Keratinocyte (primary cell): Measurements from ENCODE around the gene PLXND1. TPM values are rescaled to one million over a fixed set of nuclear protein-coding genes. Genes with fewer than 3 reads are reported as not detected.
"Not testable (repeated sequence)": the region's sequence is repeated elsewhere in the genome, so short reads cannot be mapped to it uniquely, and the experiment has no call there.

Experiments
- DNase-seq: peaks from one replicate; pipeline ENCODE4 v3.0.0-alpha.2; 2011; ENCODE audit warnings: low read depth, missing footprints, low spot score
- FAIRE-seq: peaks from 2 replicates; lab custom pipeline; 2011; peaks lifted over from hg19 to GRCh38; lab: Jason Lieb, UNC
- H2AFZ ChIP-seq: 2 replicates; pipeline ENCODE4 v1.6.0; 2012; ENCODE audit warnings: low read length, control low read depth, inconsistent platforms; ENCODE audit not compliant: control insufficient read depth
- H3K27ac ChIP-seq: 2 replicates; pipeline ENCODE4 v1.5.1; 2011; ENCODE audit warnings: low read length; ENCODE audit not compliant: control insufficient read depth, insufficient read depth
- H3K27me3 ChIP-seq: 3 replicates; pipeline ENCODE4 v1.6.0; 2011; ENCODE audit warnings: low read length; ENCODE audit not compliant: control insufficient read depth, insufficient read depth; ENCODE audit errors: extremely low read depth
- H3K36me3 ChIP-seq, 2 experiments: 2 replicates in 1 of 2; 3 replicates in 1 of 2; pipeline ENCODE4 v1.5.1; 2011; ENCODE audit warnings: low read length in 2 of 2, mild to moderate bottlenecking in 1 of 2; ENCODE audit not compliant: control insufficient read depth in 2 of 2, insufficient read depth in 2 of 2; ENCODE audit errors: extremely low read depth in 1 of 2
- H3K4me1 ChIP-seq: 3 replicates; pipeline ENCODE4 v1.5.1; 2011; ENCODE audit warnings: low read length; ENCODE audit not compliant: control insufficient read depth, insufficient read depth; ENCODE audit errors: extremely low read depth
- H3K4me2 ChIP-seq: 3 replicates; pipeline ENCODE4 v1.6.0; 2011; ENCODE audit warnings: low read depth, low read length; ENCODE audit not compliant: control insufficient read depth, insufficient read depth; ENCODE audit errors: extremely low read depth
- H3K4me3 ChIP-seq, 3 experiments: fragments of 200-600 bp in 1 of 3; sonication (generic) in 1 of 3; 2 replicates in 2 of 3; 3 replicates in 1 of 3; pipeline ENCODE4 v1.5.1; 2011 to 2016; ENCODE audit warnings: low read length in 3 of 3, mild to moderate bottlenecking in 3 of 3, control low read depth in 2 of 3, inconsistent platforms in 1 of 3, low read depth in 1 of 3, mixed read lengths in 1 of 3, mixed run types in 1 of 3, moderate library complexity in 1 of 3; ENCODE audit not compliant: control insufficient read depth in 2 of 3, insufficient read depth in 2 of 3; ENCODE audit errors: extremely low read depth in 1 of 3
- H3K79me2 ChIP-seq: 2 replicates; pipeline ENCODE4 v1.6.0; 2012; ENCODE audit warnings: low read length; ENCODE audit not compliant: control insufficient read depth, insufficient read depth
- H3K9ac ChIP-seq: 3 replicates; pipeline ENCODE4 v1.6.0; 2011; ENCODE audit warnings: low read length; ENCODE audit not compliant: control insufficient read depth, insufficient read depth; ENCODE audit errors: extremely low read depth
- H3K9me1 ChIP-seq: 3 replicates; pipeline ENCODE4 v1.6.0; 2011; ENCODE audit warnings: low read length; ENCODE audit not compliant: control insufficient read depth, insufficient read depth; ENCODE audit errors: extremely low read depth
- H3K9me3 ChIP-seq: 2 replicates; pipeline ENCODE4 v1.5.1; 2012; ENCODE audit warnings: low read depth, low read length; ENCODE audit not compliant: control insufficient read depth
- H4K20me1 ChIP-seq: 3 replicates; pipeline ENCODE4 v1.6.0; 2011; ENCODE audit warnings: low read length; ENCODE audit not compliant: control insufficient read depth, insufficient read depth; ENCODE audit errors: extremely low read depth
- CTCF ChIP-seq, 3 experiments: IDR thresholded peaks in 1 of 3; conservative IDR thresholded peaks in 1 of 3; optimal IDR thresholded peaks in 1 of 3; 2 replicates in 2 of 3; 3 replicates in 1 of 3; pipeline versions ENCODE3 to v1.5.1; 2011; ENCODE audit warnings: low read length in 3 of 3, mild to moderate bottlenecking in 3 of 3, moderate library complexity in 2 of 3, control low read depth in 1 of 3, inconsistent platforms in 1 of 3; ENCODE audit not compliant: insufficient read depth in 2 of 3; ENCODE audit errors: extremely low read depth in 1 of 3
- EZH2 ChIP-seq: IDR thresholded peaks from one replicate; pipeline ENCODE4 v1.6.1; 2012; ENCODE audit warnings: inconsistent platforms, mild to moderate bottlenecking, low read length, moderate library complexity
- dilution Hi-C: fragments of 300-500 bp; cut with MboI; formaldehyde crosslinking; loops from one replicate; pipeline ENCODE4 v1.7.0; 2020; ENCODE audit warnings: low sequenced_read_pairs; ENCODE audit not compliant: extremely low pct_ligation_motif_present
- polyA plus RNA-seq, 5 experiments: library from polyadenylated mRNA; depleted of rRNA in 3 of 5; stranded (reverse) in 3 of 5; stranded (forward) in 1 of 5; unstranded in 1 of 5; fragments of >200 nt; gene quantifications; 1 replicate in 1 of 5; 2 replicates in 3 of 5; 3 replicates in 1 of 5; pipeline versions ENCODE4 v1.2.1 to v1.2.3, GENCODE V29; 2011 to 2012; ENCODE audit warnings: missing spikeins in 2 of 5, low read depth in 1 of 5, low replicate concordance in 1 of 5

PLXND1 gene
- polyA plus RNA-seq, 1 donor (not counting 4 experiments of a cell fraction or from before 2014, with no cell fraction given): 0.09 TPM

- Histone ChIP-seq H3K27ac (no peak overlapping the region), H4K20me1 (no peaks in the 10 kb centered on the region), H3K4me2 (no peak overlapping the region), H3K9me1 (no peaks in the 10 kb centered on the region), H3K9me3 (no peaks in the 10 kb centered on the region), H3K9ac (no peak overlapping the region), H2AFZ (no peak overlapping the region), H3K4me1 (no peaks in the 10 kb centered on the region), H3K27me3 (no peaks in the 10 kb centered on the region), H3K79me2 (no peaks in the 10 kb centered on the region), H3K36me3 (no peaks in the 10 kb centered on the region), H3K4me3 (no peak overlapping the region)
- FAIRE-seq (no peak), DNase-seq (no peak)
- dilution Hi-C loops: no loop called here
- TF ChIP-seq CTCF (optimal IDR thresholded peaks at IDR 0.05 in 1 of 3, IDR thresholded peaks at IDR 0.05 in 1 of 3, conservative IDR thresholded peaks at IDR 0.05 in 1 of 3; ENCODE audit: extremely low read depth in 1 of 3, insufficient read depth in 2 of 3, low read length in 3 of 3) (no peak), EZH2 (no peak)
These were observed 88.4 kb downstream of the PLXND1 start for GRCh38 chr3:129518038-129518561.

GRCh38 chr3:129517516-129517915 is 89.0 kb downstream of the PLXND1 start:
- H3K4me1 ChIP-seq: no peaks in the 10 kb centered on the region
- H3K9me1 ChIP-seq: no peaks in the 10 kb centered on the region
- no peaks in the 10 kb centered on the region for H3K79me2 ChIP-seq
- dilution Hi-C loops: no loop called here
- no peaks in the 10 kb centered on the region for H3K27me3 ChIP-seq
- no peak overlapping the region for H2AFZ ChIP-seq
- FAIRE-seq (no peak), DNase-seq (no peak)
- TF ChIP-seq EZH2 (no peak), CTCF (optimal IDR thresholded peaks at IDR 0.05 in 1 of 3, IDR thresholded peaks at IDR 0.05 in 1 of 3, conservative IDR thresholded peaks at IDR 0.05 in 1 of 3; ENCODE audit: extremely low read depth in 1 of 3, insufficient read depth in 2 of 3, low read length in 3 of 3) (no peak)
- H3K27ac ChIP-seq: no peak overlapping the region
- H3K4me2 ChIP-seq: no peak overlapping the region
- H4K20me1 ChIP-seq: no peaks in the 10 kb centered on the region
- no peaks in the 10 kb centered on the region for H3K36me3 ChIP-seq
- no peak overlapping the region for H3K9ac ChIP-seq
- no peak overlapping the region for H3K4me3 ChIP-seq
- H3K9me3 ChIP-seq: no peaks in the 10 kb centered on the region

- DNase-seq, H3K27me3 ChIP-seq, H2AFZ ChIP-seq, H3K27ac ChIP-seq, H3K79me2 ChIP-seq, H3K9me1 ChIP-seq, FAIRE-seq, H3K9ac ChIP-seq, dilution Hi-C loops, H3K4me1 ChIP-seq, H3K36me3 ChIP-seq, H3K4me2 ChIP-seq, H3K9me3 ChIP-seq, H4K20me1 ChIP-seq, H3K4me3 ChIP-seq: not testable (repeated sequence)
These were observed 90.5 kb downstream of the PLXND1 start for GRCh38 chr3:129515821-129516432.
